ENCODE data around the gene RAB27A. TPM values are rescaled to one million over a fixed set of nuclear protein-coding genes. Genes with fewer than 3 reads are reported as not detected.

The RAB27A gene
- total and polyA plus RNA-seq, 2 of the 8 experiments (the other 6 are each of a cell fraction or from before 2014, with no cell fraction given) = 2.3 to 6.5 TPM

- Histone ChIP-seq H3K4me2 (ENCODE audit: insufficient read depth in 1 of 2, low read depth in 2 of 2, low read length in 2 of 2) (no peak overlapping the region), H4K8ac (ENCODE audit: extremely low read depth, insufficient read depth, low read length) (no peak overlapping the region), H3K4ac (replicated peaks; ENCODE audit: insufficient read length, low read depth, low read length) (no peak overlapping the region), H2BK20ac (ENCODE audit: low read length) (no peak overlapping the region), H3K36me3 (ENCODE audit: control insufficient read depth in 2 of 4, insufficient read depth in 4 of 4, low read length in 3 of 4) (no peaks in the 10 kb centered on the region), H3K79me2 (ENCODE audit: control insufficient read depth in 1 of 2, insufficient read depth in 2 of 2, low read length in 2 of 2) (no peaks in the 10 kb centered on the region), H3K18ac (ENCODE audit: extremely low read depth, low read length) (no peak overlapping the region), H3K23ac (ENCODE audit: insufficient read length) (no peak overlapping the region), H4K20me1 (replicated peaks in 1 of 2; ENCODE audit: control insufficient read depth in 1 of 2, insufficient read depth in 2 of 2, low read length in 2 of 2) (no peaks in the 10 kb centered on the region), H3K4me1 (replicated peaks in 1 of 4; ENCODE audit: control insufficient read depth in 3 of 4, insufficient read depth in 4 of 4, low read length in 3 of 4) (no peaks in the 10 kb centered on the region), H4K91ac (replicated peaks; ENCODE audit: insufficient read length, low read length) (no peak overlapping the region), H2AFZ (ENCODE audit: low read length) (no peak overlapping the region), H3K56ac (replicated peaks; ENCODE audit: insufficient read length, low read depth, low read length) (no peak overlapping the region), H3K79me1 (ENCODE audit: low read depth, low read length) (no peaks in the 10 kb centered on the region), H3K14ac (ENCODE audit: insufficient read length) (no peak overlapping the region), H2BK5ac (ENCODE audit: low read depth, low read length) (no peak overlapping the region), H2BK120ac (replicated peaks; ENCODE audit: low read depth, low read length) (no peak overlapping the region), H3K9ac (replicated peaks in 1 of 4; ENCODE audit: extremely low read depth in 1 of 4, low read depth in 3 of 4, low read length in 3 of 4) (no peak overlapping the region), H3K9me3 (ENCODE audit: insufficient read depth in 2 of 2, low read depth in 1 of 2, low read length in 1 of 2) (no peaks in the 10 kb centered on the region), H3K27ac (ENCODE audit: low read depth, low read length) (no peak overlapping the region), H4K5ac (ENCODE audit: insufficient read length, low read depth, low read length) (no peak overlapping the region), H3K23me2 (ENCODE audit: low read depth, low read length) (no peaks in the 10 kb centered on the region), H2BK12ac (ENCODE audit: low read depth, low read length) (no peak overlapping the region), H2AK5ac (ENCODE audit: low read depth, low read length) (no peak overlapping the region), H2BK15ac (ENCODE audit: low read length) (no peak overlapping the region), H3K4me3 (ENCODE audit: extremely low read depth in 1 of 4, insufficient read depth in 2 of 4, low read depth in 3 of 4, low read length in 4 of 4) (no peak overlapping the region), H3K27me3 (replicated peaks in 1 of 4; ENCODE audit: control insufficient read depth in 3 of 4, extremely low read depth in 1 of 4, insufficient read depth in 3 of 4, low read length in 3 of 4) (no peaks in the 10 kb centered on the region)
- CTCF ChIA-PET (ENCODE audit: partially characterized antibody) = interaction anchor here (1.3 kb wide), 2 partner anchors 23 to 31 kb away, joined by 3 to 6 read pairs; no protein-coding TSS in a partner anchor
- POLR2A ChIA-PET (ENCODE audit: partially characterized antibody) = no interaction called here
- DNase-seq (ENCODE audit: low read depth in 1 of 2, low spot score in 2 of 2) (no peak), FAIRE-seq (no peak)
- 87% methylated on average over 3 of the region's 3 CpGs; no CpG with 5 or more reads in 1 of the 2 experiments for WGBS, 2 experiments (ENCODE audit: extremely low coverage in 1 of 2, insufficient coverage in 1 of 2, insufficient read length in 1 of 2, insufficient replicate concordance in 2 of 2, low coverage in 1 of 2, low lambda C conversion rate in 2 of 2, missing lambda C conversion rate in 1 of 2)
- TF ChIP-seq GABPA (IDR thresholded peaks at IDR 0.05; ENCODE audit: borderline replicate concordance, insufficient read depth, low read length) = no peak
- no peak for TF ChIP-seq ZNF274 (IDR thresholded peaks at IDR 0.05; ENCODE audit: borderline replicate concordance, extremely low read depth, low read length)
- TF ChIP-seq TCF12 (IDR thresholded peaks at IDR 0.05; ENCODE audit: low read depth, low read length) = no peak
- TF ChIP-seq CBX8 (IDR thresholded peaks at IDR 0.05; ENCODE audit: borderline replicate concordance, low read depth, low read length) = no peak
- TF ChIP-seq FOSL1 (IDR thresholded peaks at IDR 0.05; ENCODE audit: insufficient read depth, low read depth, low read length) = no peak
- TF ChIP-seq NANOG (IDR thresholded peaks at IDR 0.05; ENCODE audit: insufficient read depth, low read depth, low read length, poor library complexity, severe bottlenecking) = no peak
- no peak for TF ChIP-seq EZH2 (IDR thresholded peaks at IDR 0.05; ENCODE audit: low read depth, low read length, severe bottlenecking)
- TF ChIP-seq RAD21 (IDR thresholded peaks at IDR 0.05 in 1 of 2, conservative IDR thresholded peaks at IDR 0.05 in 1 of 2; ENCODE audit: low read depth in 2 of 2, low read length in 2 of 2) = no peak
- TF ChIP-seq CEBPB (IDR thresholded peaks at IDR 0.05; ENCODE audit: low read depth, low read length) = no peak
- no peak for TF ChIP-seq RFX5 (IDR thresholded peaks at IDR 0.05; ENCODE audit: borderline replicate concordance, low read depth, low read length)
- TF ChIP-seq EP300 (IDR thresholded peaks at IDR 0.05; ENCODE audit: borderline replicate concordance in 1 of 2, low read depth in 2 of 2, low read length in 2 of 2) = no peak
- TF ChIP-seq SRF (IDR thresholded peaks at IDR 0.05; ENCODE audit: low read depth, low read length) = no peak
- no peak for TF ChIP-seq TEAD4 (IDR thresholded peaks at IDR 0.05; ENCODE audit: low read depth, low read length)
These were observed 49.4 kb downstream of the RAB27A start for GRCh38 chr15:55240125-55240760.
